GM23338 (cell line): ENCODE results near the gene DROSHA.

Experiments used
- EZH2 ChIP-seq: fragments of 200-600 bp; sonication (generic); IDR thresholded peaks from one replicate; pipeline ENCODE4 v1.8.0; 2017; ENCODE audit warnings: antibody characterized with exemption, mild to moderate bottlenecking, low read depth; ENCODE audit not compliant: unreplicated experiment
- POLR2AphosphoS5 ChIP-seq: IDR thresholded peaks from 2 replicates; pipeline ENCODE4 v1.6.1; 2016; ENCODE audit warnings: antibody characterized with exemption, low read depth
- TF ChIP-seq, protein P1 (sequence below), 2 experiments: fragments of 200-600 bp in 1 of 2; sonication (generic) in 1 of 2; conservative IDR thresholded peaks; 2 replicates each; pipeline versions ENCODE4 v1.5.1 to v1.6.1; 2016 to 2017; ENCODE audit warnings: antibody characterized with exemption in 2 of 2, low read depth in 2 of 2, mild to moderate bottlenecking in 2 of 2, moderate library complexity in 1 of 2

DNA sequence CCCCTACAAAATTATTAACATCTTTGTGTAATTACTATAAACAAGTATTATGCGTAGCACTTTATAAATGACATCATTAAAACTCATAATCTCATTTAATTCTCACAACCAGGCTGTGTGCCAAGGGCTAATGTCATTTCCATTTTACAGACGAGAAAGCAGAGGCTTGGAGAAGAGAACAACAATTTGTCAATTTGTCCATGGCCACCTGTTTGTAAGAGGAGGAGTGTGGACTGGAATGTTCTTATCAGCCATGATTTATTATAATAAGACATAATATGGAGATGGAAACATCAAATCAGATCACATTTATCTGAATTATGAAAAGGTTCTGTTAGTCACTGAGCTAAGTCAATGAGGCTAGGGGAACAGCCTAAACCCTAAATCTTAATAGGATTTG lies 97.0 kb downstream of the DROSHA start:
- TF ChIP-seq, protein P1, sequence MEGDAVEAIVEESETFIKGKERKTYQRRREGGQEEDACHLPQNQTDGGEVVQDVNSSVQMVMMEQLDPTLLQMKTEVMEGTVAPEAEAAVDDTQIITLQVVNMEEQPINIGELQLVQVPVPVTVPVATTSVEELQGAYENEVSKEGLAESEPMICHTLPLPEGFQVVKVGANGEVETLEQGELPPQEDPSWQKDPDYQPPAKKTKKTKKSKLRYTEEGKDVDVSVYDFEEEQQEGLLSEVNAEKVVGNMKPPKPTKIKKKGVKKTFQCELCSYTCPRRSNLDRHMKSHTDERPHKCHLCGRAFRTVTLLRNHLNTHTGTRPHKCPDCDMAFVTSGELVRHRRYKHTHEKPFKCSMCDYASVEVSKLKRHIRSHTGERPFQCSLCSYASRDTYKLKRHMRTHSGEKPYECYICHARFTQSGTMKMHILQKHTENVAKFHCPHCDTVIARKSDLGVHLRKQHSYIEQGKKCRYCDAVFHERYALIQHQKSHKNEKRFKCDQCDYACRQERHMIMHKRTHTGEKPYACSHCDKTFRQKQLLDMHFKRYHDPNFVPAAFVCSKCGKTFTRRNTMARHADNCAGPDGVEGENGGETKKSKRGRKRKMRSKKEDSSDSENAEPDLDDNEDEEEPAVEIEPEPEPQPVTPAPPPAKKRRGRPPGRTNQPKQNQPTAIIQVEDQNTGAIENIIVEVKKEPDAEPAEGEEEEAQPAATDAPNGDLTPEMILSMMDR (conservative IDR thresholded peaks at IDR 0.05; ENCODE audit: low read depth in 2 of 2): no peak
- no peak for TF ChIP-seq POLR2AphosphoS5
- TF ChIP-seq EZH2: no peak
